ENCODE measurements around the gene ZNF648. TPM values are rescaled to one million over a fixed set of nuclear protein-coding genes. Genes with fewer than 3 reads are reported as not detected.
"Not testable (repeated sequence)": the region's sequence is repeated elsewhere in the genome, so short reads cannot be mapped to it uniquely, and the experiment has no call there.

Gene ZNF648
- polyA plus RNA-seq, 3 donors = 0.05 TPM; not detected in 2

DNA sequence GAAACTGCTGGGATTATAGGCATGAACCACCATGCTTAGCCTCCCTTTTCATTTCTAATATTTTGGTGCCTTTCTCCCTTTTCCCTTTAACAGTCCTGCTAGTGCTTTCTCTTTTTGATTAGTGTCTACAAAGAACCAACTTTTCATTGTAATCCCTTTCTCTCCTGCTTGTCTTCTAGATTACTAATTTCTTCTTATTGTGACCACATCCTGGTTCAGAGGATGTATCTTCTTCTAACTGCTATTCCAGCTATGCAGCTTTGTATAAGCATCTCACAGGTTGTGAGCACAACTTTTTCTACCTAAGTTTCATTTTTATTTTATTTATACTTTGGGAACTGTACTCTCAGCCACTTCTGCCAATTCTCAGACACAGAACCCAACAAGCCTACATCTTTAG lies 14.7 kb downstream of the ZNF648 start:
- H3K27ac ChIP-seq (ENCODE audit: low read depth, low read length) = no peak overlapping the region

DNA sequence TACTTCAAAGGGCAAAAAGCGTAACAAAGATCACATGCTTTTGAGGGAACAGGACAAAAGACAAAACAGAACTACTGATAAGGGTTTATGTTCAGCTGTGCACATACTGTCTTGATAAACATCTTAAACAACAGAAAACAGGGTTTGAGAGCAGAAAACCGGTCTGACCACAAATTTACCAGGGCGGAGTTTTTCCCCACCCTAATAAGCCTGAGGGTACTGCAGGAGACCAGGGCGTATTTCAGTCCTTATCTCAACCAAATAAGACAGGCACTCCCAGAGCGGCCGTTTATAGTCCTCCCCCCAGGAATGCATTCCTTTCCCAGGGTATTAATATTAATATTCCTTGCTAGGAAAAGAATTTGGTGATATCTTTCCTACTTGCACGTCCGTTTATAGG lies 16.0 kb downstream of the ZNF648 start:
- 88 to 93% (median 91%) methylated on average over 8 of the region's 8 CpGs for WGBS, 3 donors
- not testable (repeated sequence) for H3K27ac ChIP-seq (ENCODE audit: low read depth, low read length)

DNA sequence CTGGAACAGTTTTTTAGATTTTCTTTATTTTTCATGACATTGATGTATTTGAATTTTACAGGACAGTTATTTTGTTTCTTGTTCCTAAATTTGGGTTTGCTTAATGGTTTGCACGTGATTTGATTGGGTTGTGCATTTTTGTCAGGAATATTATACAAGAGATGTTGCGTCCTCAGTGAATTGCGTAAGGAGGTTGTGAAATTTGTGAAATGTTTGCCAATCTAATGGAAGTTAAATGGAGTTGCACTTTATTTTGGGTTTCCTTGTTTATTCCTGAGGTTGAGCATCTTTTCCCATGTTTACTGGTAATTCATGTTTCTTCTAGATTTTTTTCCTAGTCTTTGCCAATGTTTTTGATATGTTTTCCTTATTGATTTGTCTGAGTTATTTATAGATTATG lies 19.9 kb downstream of the ZNF648 start:
- 40 to 83% (median 46%) methylated on average over 3 of the region's 3 CpGs for WGBS, 3 donors
- H3K27ac ChIP-seq (ENCODE audit: low read depth, low read length) = no peak overlapping the region

DNA sequence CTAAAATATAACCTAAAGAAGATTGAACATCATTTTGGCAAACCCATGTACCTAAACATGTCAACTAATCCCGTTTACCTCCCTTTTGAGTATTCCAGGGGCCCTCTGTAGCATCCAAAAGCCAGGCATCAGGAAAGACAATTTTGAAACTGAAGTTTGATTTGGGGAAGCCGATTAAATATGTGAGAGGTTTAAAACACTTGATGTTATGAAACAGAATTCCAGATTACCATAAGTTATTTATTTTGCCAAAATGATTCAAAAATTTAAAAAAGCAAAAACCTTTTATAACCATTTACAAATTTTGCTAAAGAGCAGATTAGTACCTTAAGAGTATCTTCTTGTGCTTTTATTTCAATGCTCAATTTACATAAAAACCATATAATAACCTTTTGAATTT lies 23.3 kb downstream of the ZNF648 start:
- no peak overlapping the region for H3K27ac ChIP-seq (ENCODE audit: low read depth, low read length)
- WGBS, 3 donors = 66 to 84% (median 83%) methylated on average over 2 of the region's 2 CpGs

DNA sequence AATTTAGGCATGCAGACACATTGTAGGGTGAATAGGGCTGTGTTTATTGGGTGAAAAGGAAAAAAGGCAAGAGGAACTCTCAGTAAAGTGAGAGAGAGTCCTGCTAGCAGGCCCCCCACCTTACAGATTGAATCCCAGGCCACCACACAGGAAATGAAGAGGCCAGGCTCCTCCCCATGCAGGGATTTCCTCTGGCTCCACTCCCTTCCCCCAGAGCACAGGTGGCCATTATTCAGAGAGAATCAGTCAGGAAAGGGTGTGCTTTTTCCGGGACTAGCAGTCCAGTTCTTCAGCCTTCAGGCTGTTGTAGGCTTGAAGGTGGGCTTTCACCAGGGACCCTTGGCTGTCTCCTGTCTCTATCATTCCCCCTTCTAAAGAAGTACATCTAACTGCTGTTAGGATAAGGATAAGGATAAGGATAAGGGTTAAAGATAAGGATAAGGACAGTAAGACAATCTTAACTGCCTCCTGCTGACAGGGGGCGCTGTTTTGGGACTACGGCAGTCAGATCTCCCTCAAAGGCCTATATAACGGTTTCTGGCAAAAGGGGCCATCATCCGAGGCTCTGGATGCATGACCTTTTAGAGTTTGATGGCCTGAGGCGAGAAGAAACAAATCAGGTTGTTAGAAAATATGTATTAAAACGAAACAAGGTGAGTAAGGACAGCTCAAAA lies 26.3 kb downstream of the ZNF648 start:
- no peak overlapping the region for H3K27ac ChIP-seq (ENCODE audit: low read depth, low read length)
- 67 to 75% (median 74%) methylated on average over 7 of the region's 7 CpGs for WGBS, 3 donors

DNA sequence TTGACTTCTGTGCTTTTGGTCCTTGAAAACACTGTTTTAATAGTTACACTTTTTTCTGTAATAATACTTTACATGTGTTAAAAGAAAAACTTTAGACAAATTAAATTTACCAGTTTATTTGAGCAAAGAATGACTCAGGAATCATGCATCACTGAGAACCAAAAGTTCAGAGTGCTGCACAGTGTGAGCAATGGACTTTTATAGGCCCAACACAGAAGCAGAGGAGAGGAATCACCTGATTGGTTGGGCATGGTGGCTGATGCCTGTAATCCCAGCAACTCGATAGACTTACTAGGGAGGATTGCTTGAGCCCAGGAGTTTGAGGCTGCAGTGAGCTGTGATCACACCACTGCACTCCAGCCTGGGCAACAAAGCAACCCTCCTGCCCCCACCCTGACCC lies 29.3 kb downstream of the ZNF648 start:
- H3K27ac ChIP-seq (ENCODE audit: low read depth, low read length) = no peak overlapping the region
- WGBS, 3 donors = 53 to 59% (median 57%) methylated on average over 1 of the region's 1 CpG

DNA sequence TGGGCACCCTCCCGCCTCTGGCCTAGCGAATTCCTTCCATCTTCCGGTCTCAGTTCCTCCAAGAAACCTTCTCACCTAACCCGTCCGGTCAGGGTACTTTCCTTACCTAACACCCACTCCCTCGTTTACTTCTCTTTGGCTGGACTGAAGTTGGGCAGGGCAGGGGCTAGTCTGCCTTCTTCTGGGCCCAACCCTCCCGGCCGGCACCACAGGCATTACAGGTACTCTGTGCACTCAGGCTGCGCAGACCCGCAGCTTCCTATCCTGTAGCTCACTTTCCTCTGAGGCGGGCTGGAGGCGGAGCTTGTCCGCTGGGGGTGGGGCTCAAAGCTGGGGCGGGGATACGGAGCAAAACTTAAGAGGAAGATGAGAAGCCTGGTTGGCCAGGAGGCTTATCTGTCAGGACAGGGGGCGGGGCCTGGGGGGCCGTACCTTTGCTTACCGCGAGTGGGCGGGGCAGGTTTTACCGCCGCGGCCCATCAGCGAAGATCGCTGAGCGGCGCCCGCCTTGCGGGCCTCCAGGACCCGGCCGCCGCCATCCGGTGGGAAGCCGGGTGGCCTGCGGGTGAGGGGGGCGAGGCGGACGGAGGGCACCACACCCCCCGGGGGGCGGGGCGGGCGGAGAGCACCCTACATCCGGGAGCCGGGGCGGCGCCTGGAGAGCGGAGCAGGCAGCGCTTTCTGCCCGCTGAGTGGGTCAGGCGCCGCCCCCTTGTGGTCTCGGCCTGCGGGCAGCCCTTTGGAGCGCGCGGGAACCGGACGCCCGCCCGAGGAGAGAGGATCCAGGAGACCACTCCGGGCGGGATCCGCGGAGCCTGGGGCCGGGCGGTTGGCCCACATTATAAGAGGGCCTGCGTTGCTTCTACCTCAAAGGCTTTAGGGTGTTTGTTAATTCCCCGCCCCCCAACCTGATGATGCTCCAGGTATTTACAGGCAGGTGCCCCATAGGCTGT lies 31.9 kb downstream of the ZNF648 start:
- WGBS, 3 donors = 0% methylated on average over 33 to 68 of the region's 68 CpGs

DNA sequence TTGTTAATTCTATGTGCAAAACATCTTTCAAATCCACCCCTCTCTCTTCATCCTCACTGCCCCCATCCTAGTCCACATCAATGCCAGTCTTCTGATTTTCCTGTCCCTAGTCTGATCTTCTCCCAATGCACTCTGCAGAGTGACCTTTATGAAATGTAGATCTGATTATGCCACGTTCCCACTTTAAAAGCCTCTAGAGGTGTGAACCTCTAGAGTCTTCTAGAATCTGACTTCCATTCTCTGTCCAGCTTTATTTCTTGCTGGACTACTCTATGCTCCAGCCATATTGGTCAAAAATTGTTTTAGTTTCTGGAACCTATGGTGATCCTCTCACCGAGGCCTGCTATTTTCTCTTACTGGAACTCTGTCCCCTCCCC lies 32.5 kb downstream of the ZNF648 start:
- WGBS, 3 donors = 2 to 3% (median 2%) methylated on average over 2 of the region's 2 CpGs
- H3K27ac ChIP-seq (ENCODE audit: low read depth, low read length) = no peak overlapping the region

More for the DNA sequence above, 31.9 kb downstream of the ZNF648 start:
- H3K27ac ChIP-seq (ENCODE audit: low read depth, low read length) = no peak overlapping the region

DNA sequence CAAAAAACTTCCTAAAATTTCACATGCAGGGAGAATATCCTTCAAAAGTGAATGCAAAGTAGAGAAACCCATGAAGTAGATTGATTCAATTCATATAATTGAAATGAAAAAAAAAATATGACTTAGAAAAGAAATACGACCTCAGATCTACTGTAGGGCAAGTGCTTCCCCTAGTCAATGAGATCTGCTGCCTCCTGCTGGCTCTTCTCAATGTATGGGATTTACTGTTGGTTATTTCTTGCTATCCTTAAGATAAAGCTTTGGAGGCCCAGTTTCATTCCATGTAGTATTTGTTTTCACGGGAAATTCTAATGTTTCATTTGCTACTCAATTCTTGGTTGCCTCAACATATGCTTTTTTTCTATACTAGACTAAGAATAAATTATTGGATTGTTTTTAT lies 46.2 kb downstream of the ZNF648 start:
- WGBS, 3 donors = 76 to 87% (median 78%) methylated on average over 2 of the region's 2 CpGs

DNA sequence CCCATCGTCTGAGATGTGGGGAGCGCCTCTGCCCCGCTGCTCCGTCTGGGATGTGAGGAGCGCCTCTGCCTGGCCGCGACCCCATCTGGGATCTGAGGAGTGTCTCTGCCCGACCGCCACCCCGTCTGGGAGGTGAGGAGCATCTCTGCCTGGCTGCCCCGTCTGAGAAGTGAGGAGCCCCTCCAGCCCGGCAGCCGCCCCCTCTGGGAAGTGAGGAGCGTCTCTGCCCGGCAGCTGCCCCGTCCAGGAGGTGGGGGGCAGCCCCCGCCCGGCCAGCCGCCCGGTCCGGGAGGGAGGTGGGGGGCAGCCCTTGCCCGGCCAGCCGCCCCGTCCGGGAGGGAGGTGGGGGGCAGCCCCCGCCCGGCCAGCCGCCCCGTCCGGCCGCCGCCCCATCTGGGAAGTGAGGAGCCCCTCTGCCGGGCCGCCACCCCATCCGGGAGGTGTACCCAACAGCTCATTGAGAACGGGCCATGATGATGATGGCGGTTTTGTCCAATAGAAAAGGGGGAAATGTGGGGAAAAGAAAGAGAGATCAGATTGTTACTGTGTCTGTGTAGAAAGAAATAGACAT lies 50.6 kb downstream of the ZNF648 start:
- not testable (repeated sequence) for H3K27ac ChIP-seq (ENCODE audit: low read depth, low read length)
- WGBS, 3 donors = 94 to 98% (median 96%) methylated on average over 36 to 37 of the region's 37 CpGs

More for the DNA sequence above, 46.2 kb downstream of the ZNF648 start:
- no peak overlapping the region for H3K27ac ChIP-seq (ENCODE audit: low read depth, low read length)

DNA sequence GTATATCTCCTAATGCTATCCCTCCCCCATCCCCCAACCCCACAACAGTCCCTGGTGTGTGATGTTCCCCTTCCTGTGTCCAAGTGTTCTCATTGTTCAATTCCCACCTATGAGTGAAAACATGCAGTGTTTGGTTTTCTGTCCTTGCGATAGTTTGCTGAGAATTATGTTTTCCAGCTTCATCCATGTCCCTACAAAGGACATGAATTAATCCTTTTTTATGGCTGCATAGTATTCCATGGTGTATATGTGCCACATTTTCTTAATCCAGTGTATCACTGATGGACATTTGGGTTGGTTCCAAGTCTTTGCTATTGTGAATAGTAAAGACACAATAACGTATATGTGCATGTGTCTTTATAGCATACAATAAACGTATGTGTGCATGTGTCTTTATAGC lies 56.1 kb downstream of the ZNF648 start:
- H3K27ac ChIP-seq (ENCODE audit: low read depth, low read length) = not testable (repeated sequence)
- WGBS, 3 donors = 90 to 94% (median 90%) methylated on average over 3 of the region's 3 CpGs

DNA sequence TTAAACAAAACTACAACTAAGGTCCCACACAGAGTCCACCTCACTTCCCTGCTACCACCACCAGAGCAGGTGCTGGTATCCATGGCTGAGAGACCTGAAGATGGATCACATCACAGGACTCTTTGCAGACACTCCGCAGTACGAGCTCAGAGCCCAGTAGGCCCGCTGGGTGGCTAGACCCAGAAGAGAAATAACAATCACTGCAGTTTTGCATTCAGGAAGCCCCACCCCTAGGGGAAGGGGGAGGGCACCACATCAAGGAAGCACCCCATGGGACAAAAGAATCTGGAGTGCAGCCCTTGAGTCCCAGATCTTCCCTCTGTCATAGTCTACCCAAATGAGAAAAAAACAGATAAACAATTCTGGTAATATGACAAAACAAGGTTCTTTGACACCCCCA lies 56.9 kb downstream of the ZNF648 start:
- H3K27ac ChIP-seq (ENCODE audit: low read depth, low read length) = no peak overlapping the region
- 87 to 95% (median 88%) methylated on average over 3 of the region's 3 CpGs for WGBS, 3 donors

Data from adipose tissue (tissue), 3 donors.